GM18873 (cell line): Measurements from ENCODE around the gene CDH4.

Source experiments
- ATAC-seq: cut with Tn5 transposase; IDR thresholded peaks from one replicate; pipeline ENCODE4 v1.9.1; 2021; ENCODE audit warnings: mild to moderate bottlenecking, moderate library complexity, moderate number of reproducible peaks; ENCODE audit not compliant: unreplicated experiment, low FRiP score

CDH4 gene

GRCh38 chr20:61869750-61870507 lies 617.9 kb downstream of the CDH4 start:
- ATAC-seq: no peak

- ATAC-seq: no peak
Measured at GRCh38 chr20:61871160-61871559, 619.1 kb downstream of the CDH4 start.

- no peak for ATAC-seq
Measured at GRCh38 chr20:61871913-61872312, 619.9 kb downstream of the CDH4 start.

GRCh38 chr20:61872371-61872900 lies 620.4 kb downstream of the CDH4 start:
- ATAC-seq: no peak

GRCh38 chr20:61873651-61874420 lies 621.8 kb downstream of the CDH4 start:
- no peak for ATAC-seq

GRCh38 chr20:61874421-61875068 lies 622.5 kb downstream of the CDH4 start:
- ATAC-seq: no peak

GRCh38 chr20:61875221-61875885 lies 623.3 kb downstream of the CDH4 start:
- no peak for ATAC-seq

- ATAC-seq: no peak
Measured at GRCh38 chr20:61875996-61876395, 623.9 kb downstream of the CDH4 start.

GRCh38 chr20:61876952-61877728 lies 625.1 kb downstream of the CDH4 start:
- no peak for ATAC-seq

- ATAC-seq: no peak
Measured at GRCh38 chr20:61877776-61878477, 625.9 kb downstream of the CDH4 start.

- ATAC-seq: no peak
Measured at GRCh38 chr20:61878478-61879302, 626.6 kb downstream of the CDH4 start.

GRCh38 chr20:61879303-61879620 lies 627.2 kb downstream of the CDH4 start:
- no peak for ATAC-seq

GRCh38 chr20:61879694-61880093 lies 627.6 kb downstream of the CDH4 start:
- no peak for ATAC-seq

- ATAC-seq: no peak
Measured at GRCh38 chr20:61880706-61881105, 628.6 kb downstream of the CDH4 start.

- ATAC-seq: no peak
Measured at GRCh38 chr20:61881416-61881815, 629.4 kb downstream of the CDH4 start.

- ATAC-seq: no peak
Measured at GRCh38 chr20:61881861-61882260, 629.8 kb downstream of the CDH4 start.

- ATAC-seq: no peak
Measured at GRCh38 chr20:61882716-61883615, 630.9 kb downstream of the CDH4 start.
